GM18909 (cell line): ENCODE data around the gene POLA1.

Experiments
- ATAC-seq: cut with Tn5 transposase; IDR thresholded peaks from one replicate; pipeline ENCODE4 v1.9.1; 2021; ENCODE audit warnings: mild to moderate bottlenecking; ENCODE audit not compliant: unreplicated experiment, poor library complexity

POLA1 gene

DNA sequence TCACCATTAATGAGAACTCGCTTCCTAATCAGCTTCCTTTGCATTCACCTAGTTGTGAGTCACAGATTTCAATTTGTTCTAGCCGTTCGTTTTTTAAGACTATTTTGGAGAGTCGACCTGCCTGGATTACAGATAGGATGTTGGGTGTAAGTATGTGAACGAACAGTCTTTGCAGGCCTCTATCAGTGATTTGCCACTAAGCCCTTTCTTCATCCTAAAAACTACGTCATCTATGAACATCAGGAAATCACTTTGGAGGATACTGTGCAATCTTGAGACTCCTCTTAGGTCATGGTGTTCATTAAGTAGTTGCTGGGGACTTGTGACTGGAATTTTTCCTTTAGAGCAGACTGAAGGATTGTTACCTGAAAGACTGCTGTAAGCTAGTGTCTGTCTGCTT lies 1.1 kb downstream of the POLA1 start:
- no peak for ATAC-seq

GRCh38 chrX:24696294-24696693 lies 2.6 kb downstream of the POLA1 start:
- ATAC-seq = no peak

GRCh38 chrX:24702362-24703184 lies 8.9 kb downstream of the POLA1 start:
- ATAC-seq = peak; percentile 99

GRCh38 chrX:24703185-24703494 lies 9.4 kb downstream of the POLA1 start:
- no peak for ATAC-seq

GRCh38 chrX:24718771-24719170 lies 25.1 kb downstream of the POLA1 start:
- ATAC-seq = no peak

GRCh38 chrX:24720036-24720435 lies 26.3 kb downstream of the POLA1 start:
- ATAC-seq = no peak

DNA sequence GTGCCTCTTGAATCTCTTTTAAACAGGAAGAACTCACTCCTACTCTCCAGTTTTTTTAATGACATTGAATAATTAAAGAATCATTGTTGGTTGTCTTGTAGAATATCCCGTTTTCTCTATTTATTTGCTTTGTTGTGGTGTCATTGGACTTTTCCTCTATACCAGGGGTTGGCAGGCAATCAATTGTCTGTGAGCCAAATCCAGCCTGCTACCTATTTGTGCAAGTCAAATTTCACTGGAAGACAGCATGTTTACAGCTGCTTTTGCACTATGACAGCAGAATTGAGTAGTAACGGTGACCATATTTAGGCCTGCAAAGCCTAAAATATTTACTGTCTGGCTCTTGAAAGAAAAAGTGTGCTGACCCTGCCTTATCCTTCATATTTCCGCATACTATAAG lies 34.8 kb downstream of the POLA1 start:
- no peak for ATAC-seq

- no peak for ATAC-seq
These were observed 39.2 kb downstream of the POLA1 start for GRCh38 chrX:24732766-24733500.

DNA sequence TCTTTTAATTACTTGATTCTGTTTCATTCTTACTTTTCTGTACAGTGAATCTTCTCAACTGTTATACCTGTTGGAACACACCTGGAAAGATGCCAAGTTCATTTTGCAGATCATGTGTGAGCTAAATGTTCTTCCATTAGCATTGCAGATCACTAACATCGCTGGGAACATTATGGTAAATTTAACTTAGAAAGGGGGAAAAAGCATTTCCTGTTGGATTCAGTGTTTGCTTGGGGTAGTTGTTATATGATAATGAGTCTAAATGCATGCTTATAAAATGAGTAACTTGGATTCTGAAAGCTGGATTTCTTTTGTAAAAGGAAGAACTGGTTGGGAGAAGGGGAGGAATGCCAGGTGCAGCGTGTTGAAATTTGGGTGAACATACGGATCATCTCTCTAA lies 47.6 kb downstream of the POLA1 start:
- no peak for ATAC-seq

GRCh38 chrX:24748196-24748595 lies 54.5 kb downstream of the POLA1 start:
- no peak for ATAC-seq

GRCh38 chrX:24759786-24760185 lies 66.1 kb downstream of the POLA1 start:
- no peak for ATAC-seq

DNA sequence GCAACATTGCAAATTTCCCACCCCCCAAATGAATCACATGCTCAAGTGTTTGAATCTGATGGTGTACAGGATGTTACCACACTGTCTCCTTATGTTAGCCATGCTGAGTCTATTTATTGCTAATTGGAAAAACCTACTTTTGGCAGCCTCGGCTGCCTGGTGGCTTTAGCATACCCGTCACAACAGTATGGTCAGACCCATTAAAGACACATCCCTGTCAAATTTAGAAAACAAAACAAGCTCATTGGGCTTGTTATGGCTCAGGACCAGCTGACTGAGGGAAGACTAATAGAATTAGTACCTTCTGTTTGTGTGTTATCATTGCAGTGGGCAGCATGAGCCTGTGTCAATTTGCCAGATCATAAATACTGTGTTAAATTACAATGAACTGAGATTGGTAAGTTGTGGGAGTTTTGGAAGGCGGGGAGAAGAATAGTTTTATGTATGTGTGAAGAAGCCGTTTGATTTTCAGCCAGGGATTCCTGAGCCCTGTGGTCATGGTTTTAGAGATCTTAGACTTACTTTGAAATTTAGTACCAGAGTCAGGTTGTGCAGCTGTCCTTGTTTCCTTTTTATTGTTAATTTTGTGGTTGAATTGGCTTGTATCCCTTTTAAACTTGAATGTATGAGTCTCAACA lies 66.8 kb downstream of the POLA1 start:
- no peak for ATAC-seq

GRCh38 chrX:24761306-24761705 lies 67.6 kb downstream of the POLA1 start:
- no peak for ATAC-seq

DNA sequence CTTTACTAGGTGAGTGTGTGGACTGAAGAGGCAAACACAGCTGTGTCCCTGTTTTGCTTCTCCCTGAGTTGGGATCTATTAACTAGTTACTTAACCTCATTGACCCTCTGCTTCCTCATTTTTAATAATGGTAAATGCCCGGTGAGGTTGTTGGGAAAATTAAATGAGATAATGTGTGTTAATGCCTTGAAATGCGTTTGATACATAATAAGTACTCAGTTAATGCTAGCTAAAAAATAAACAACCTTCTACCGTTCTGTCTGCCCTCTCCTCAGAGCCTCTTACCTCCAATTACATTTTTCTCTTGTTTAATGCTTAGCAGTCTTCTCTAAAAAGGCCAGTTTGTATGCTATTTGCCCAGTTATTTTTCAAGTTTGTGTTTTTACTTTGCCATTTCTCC lies 70.3 kb downstream of the POLA1 start:
- no peak for ATAC-seq

DNA sequence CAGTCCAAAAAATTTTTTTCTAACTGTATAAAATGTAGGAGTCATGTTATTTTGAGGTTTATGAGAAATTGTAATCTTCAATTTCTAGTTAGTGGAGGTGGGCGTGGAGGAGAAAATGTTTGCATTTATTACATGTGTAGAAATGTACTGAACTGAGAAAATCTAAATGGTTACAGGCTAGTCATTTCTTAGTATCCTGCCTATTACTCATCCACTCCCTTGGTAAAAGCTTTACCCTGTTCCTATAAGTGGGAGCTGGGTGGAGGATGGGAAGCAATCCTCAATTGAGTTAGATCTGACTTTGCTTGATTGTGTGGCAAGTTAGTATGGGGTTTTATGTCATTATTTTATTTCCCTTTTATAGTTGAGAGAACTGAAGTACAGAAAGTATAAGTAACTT lies 73.8 kb downstream of the POLA1 start:
- no peak for ATAC-seq

- no peak for ATAC-seq
These were observed 74.8 kb downstream of the POLA1 start for GRCh38 chrX:24768556-24768955.

DNA sequence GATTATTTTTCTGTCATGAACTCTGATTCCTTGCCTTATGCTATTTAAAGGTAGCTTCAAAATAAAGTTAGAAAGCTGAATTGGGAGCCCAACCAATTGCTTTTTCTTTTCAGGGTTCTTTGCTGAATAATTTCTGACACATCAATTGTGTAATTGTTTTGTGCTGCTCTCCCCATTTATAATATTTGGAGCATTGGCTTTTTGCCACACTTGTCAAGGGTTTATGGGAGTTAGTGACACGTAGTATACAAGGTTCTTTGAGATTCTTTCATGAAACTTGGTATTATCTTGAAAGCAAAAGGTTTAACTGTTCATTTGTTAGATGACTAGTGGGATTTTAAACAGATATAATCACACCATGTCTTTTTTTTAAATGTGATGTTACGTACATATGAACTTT lies 80.9 kb downstream of the POLA1 start:
- ATAC-seq = no peak

- no peak for ATAC-seq
These were observed 82.2 kb downstream of the POLA1 start for GRCh38 chrX:24775891-24776290.

GRCh38 chrX:24777660-24778059 lies 83.9 kb downstream of the POLA1 start:
- ATAC-seq = peak; percentile 99

GRCh38 chrX:24782011-24782410 lies 88.3 kb downstream of the POLA1 start:
- ATAC-seq = no peak

DNA sequence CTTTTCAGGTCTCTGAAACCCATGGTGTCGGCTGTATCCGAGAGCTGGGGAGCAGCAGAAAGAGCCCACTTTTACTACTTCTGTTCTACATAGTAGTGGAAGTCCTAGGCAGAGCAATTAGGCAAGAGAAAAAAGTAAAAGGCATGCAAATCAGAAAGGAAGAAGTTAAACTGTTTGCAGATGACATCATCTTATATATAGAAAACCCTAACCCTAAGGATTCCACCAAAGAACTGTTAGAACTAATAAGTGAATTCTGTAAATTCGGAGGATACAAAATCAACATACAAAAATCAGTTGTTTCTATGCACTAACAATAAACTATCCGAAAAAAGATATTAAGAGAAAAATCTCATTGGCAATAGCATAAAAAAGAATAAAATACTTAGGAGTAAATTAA lies 95.3 kb downstream of the POLA1 start:
- ATAC-seq = no peak

DNA sequence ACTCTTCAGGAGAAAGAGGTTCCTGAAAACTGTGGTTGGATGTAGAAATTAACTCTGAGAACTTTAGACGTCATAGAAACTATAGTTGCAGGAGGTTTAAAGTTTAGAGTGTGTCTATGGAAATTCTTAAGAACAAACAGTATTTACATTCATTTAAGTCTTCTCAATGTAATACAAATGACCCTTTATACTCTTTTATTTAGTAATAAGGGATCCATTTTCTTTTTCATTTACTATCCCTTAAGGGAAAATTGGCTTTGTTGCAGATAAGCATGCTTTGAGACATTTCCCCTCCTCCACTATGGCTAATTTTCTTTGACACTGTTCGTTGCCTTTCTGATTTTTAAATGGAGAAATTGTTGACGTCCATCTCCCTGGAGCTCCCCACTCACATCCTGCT lies 96.4 kb downstream of the POLA1 start:
- no peak for ATAC-seq
